Stimulated activated CD8-positive, alpha-beta memory T cell treated with anti-CD3 and anti-CD28 coated beads, Interleukin-7, amount 100 ng/mL, for 24 hours (primary cell): ENCODE results near the gene CHPF.

Source experiments
- DNase-seq: peaks from one replicate; pipeline ENCODE4 v3.0.0-alpha.2; 2020; ENCODE audit warnings: low read depth

Gene CHPF

GRCh38 chr2:219552382-219553167 is 9.0 kb upstream of the CHPF start:
- DNase-seq = peak; percentile 76

DNA sequence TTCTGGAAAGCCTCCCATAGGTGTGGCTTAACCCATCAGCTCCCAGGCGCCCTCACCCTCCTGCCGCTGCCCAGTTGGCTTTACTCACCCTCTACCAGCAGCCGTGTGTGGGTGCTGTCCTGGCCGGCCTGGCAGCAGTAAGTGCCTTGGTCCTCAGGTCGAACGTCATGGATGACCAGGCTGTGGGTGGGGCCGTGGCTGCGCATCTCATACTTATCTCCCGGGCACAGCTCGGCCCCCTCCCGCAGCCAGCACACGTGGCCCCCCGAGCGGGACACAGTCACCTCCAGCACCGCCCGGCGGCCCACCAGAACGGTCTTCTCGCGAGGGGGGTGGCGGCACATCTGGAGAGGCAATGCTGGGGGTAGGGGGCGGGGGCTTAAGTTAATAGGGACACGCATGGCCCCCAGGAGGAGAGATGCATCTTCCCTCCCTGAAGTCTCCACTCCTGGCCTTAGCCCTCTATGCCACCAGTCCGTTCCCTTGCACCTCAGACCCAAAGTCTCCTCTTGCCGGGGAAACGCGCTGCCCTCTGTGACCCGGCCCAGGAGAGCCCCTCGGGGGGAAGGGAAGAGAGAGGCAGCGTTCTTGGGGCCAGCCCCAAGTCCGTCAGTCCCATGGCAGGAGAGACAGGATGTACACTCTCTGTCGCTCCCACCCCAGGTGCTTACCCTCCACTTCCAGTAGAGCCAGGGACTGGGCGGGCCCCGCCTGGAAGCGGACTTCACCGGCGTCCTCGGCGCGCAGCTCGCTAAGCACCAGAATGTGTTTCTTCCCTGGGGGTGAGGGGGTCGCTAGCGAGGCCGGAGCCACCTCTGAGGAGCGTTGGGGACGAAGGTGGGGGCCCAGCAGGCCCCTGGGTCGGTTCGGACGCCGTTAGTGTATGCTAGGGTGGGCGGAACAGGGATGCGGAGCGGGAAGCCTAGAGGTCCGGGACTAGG is 8.1 kb upstream of the CHPF start:
- no peak for DNase-seq

DNA sequence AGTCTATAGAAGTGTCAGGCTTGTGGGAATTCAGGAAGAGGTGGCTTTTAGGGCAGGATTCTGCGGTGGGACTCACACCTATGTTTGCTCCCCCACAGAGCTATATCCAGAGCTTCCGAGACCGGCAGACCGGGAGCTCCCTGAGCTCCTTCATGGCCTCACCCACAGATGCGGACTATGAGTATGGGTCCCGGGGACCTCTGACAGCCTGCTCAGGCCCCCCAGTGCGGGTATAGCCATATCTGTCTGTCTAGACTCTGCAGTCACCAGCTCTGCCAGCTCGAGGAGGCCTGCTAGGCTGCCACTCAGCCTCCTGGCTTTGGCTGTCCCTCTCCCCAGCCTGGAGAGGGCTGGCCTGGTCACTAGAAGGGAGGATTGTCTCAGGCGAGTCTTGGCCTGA is 6.0 kb upstream of the CHPF start:
- DNase-seq = no peak

DNA sequence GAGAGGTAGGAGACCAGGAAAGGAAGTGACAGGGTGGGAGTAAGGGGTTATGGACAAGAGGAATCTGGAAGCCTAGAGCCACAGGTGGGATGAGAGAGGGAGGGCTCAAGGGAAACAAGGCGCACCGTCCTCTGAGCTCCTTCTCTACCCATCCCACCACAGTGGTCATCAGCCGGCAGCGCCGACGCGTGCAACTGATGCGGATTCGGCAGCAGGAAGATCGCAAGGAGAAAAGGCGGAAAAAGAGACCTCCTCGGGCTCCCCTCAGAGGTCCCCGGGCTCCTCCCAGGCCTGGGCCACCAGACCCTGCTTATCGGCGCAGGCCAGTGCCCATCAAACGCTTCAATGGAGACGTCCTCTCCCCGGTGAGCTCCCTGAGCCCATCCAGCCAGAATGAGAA is 5.4 kb upstream of the CHPF start:
- no peak for DNase-seq

DNA sequence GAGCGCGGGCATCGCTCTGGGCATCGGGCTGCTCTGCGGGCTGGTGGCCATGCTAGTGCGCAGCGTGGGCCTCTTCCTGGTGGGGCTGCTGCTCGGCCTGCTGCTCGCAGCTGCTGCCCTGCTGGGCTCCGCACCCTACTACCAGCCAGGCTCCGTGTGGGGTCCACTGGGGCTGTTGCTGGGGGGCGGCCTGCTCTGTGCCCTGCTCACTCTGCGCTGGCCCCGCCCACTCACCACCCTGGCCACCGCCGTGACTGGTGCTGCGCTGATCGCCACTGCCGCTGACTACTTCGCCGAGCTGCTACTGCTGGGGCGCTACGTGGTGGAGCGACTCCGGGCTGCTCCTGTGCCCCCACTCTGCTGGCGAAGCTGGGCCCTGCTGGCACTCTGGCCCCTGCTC is 4.0 kb upstream of the CHPF start:
- DNase-seq = no peak

- DNase-seq = no peak
These were observed 2.3 kb upstream of the CHPF start for GRCh38 chr2:219545943-219546352.

DNA sequence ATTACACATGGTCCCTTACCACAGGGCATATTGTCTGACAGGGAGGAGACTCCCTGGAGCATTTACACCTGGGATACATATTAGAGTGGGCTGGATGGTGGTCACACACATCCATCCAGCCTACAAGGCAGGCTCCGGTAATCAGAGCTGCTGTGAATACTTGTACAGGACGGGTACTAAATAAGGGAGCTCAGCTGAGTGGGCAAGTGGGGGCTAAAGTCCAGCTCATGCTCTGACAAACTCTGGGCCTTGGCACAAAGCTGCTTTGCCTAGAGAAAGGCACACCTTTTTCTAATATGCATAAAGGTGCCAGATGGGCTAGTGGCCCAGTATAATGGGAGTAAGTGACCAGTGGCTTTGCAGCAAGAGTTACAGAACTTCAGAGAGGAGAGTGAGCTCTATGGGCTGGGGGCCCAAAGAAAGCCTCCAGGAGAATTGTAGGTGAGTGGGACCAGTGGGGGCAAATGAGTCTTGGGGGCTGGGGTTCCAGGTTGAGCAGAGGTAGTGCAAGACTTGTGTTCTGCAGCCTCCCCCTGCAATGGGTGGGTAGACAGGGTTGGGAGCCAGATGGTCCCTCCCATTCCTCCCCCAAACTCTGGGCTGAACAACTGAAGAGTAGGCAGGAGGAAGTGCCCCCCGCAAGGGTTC is 1.8 kb upstream of the CHPF start:
- no peak for DNase-seq

DNA sequence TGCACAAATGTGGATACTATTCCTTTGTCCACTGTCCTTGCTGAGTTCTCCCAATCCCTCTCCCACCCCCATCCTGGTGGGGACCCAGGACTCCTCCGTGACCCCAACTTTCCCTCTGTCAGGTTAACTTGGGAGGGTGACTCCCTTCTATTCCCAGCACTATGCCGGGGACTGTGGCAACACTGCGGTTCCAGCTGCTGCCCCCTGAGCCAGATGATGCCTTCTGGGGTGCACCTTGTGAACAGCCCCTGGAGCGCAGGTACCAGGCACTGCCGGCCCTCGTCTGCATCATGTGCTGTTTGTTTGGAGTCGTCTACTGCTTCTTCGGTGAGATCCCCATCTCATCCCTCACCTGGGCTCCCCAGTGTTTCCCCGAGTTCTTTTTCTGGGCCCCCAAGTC is 958 bp upstream of the CHPF start:
- no peak for DNase-seq

DNA sequence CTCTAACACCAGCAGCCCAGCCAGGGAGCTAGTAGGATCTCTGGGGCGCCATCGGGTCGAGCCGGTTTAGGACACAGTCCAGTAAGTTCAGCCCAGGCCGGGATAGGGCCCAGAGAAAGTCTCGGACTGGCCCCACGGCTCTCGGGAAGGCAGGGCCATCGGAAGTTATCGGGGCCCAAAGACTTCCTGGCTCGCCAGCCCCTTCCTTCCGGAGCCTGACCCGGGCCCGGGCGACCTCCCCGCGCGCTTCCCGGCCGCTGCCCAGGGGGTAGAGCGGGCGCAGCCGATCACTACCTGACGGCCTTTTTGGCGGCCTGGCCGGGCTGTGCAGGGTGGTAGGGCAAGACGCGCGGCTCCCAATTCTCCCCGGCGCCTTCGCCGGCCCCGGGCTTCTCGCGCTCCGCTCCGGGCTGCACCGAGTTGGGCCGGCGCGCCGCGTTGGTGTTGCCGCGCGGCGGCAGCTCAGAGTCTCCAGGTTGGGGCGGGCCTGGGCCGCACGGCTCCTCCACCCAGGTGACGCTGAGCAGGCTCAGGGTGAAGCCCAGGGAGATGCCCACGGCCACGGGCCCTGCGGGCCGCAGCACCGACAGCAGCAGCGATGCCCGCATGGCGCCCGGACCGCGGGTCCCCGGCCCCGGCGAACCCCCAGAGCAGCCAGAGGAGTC is 546 bp downstream of the CHPF start:
- DNase-seq = no peak

- DNase-seq = peak; percentile 67
These were observed 1.9 kb downstream of the CHPF start for GRCh38 chr2:219541611-219542180.

GRCh38 chr2:219540784-219541504 is 2.7 kb downstream of the CHPF start:
- no peak for DNase-seq

GRCh38 chr2:219539926-219540678 is 3.5 kb downstream of the CHPF start:
- no peak for DNase-seq

- no peak for DNase-seq
These were observed 4.4 kb downstream of the CHPF start for GRCh38 chr2:219538956-219539788.

DNA sequence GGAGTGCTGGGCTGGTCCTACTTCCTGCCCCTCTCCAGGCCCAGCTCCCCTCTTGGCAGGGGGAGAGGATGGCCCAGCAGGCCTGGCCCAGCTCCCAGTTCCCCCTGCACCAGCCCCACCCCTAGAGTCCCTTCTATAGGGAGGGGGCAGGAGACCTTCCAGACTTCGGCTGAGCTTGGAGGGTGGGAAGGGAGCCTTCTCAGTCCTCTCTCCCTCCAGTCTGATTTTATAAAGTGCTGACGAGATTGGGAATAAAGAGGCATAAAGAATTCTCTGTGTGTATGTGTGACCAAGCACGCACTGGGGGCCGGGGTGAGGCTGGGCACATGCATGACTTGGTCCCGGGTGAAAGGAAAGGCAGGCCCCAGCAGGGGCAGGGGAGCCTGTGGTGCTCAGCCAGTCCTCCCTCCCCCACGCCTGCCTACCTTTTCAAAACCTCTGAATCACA is 5.1 kb downstream of the CHPF start:
- DNase-seq = no peak

DNA sequence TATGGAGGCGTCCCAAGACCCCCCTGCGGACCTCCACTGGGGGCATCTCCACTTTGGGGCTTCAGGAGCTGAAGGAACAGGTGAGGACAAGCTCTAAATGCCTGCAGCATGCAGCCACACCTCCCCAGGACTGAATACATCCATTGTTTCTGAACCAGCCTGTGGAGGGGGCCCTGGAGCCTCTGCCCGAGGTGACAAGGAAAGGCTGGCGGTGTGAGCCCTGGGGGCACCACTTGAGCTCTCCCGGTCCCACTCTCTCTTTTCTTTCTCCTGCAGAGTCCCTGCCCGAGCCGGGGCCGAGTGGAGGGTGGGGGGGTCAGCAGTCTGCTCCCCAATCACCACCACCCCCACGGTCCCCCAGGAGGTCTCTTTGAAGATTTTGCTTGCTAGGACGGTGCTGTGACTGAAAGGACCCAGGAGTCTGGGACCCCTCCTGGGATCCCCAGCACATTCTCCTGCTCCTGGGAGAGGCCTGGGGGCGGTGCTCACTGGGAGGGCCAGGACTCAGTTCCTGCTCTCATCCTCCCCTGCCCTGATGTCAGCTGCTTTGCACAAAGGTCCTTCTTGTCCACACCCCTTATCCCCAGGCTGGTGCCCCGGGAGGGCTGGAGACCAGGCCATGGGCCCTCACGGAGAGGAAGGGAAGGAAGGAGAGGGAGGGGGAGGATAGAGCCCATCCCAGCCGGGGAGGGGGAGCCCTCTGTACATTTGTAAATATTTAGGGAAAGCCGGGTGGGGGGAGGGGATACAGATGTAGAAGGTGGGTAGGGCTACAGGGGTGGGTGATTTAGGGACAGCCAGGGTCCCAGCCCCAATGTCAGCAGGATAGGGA is 5.7 kb downstream of the CHPF start:
- DNase-seq = no peak

DNA sequence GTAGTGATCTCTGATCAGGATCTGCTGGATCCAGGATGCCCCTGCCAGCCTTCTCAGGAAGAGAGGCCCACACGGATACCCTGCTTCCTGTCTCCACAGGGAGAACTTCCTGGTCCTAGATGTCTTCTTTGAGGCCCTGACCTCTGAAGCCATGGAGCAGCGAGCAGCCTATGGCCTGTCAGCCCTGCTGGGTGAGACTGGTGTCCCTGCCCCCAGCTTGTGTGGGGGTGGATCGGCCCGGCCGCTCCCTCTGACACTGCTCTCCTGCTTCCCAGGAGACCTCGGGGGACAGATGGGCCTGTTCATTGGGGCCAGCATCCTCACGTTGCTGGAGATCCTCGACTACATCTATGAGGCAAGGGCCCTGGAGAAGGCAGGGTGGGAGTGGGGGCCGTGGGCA is 6.6 kb downstream of the CHPF start:
- DNase-seq = no peak

DNA sequence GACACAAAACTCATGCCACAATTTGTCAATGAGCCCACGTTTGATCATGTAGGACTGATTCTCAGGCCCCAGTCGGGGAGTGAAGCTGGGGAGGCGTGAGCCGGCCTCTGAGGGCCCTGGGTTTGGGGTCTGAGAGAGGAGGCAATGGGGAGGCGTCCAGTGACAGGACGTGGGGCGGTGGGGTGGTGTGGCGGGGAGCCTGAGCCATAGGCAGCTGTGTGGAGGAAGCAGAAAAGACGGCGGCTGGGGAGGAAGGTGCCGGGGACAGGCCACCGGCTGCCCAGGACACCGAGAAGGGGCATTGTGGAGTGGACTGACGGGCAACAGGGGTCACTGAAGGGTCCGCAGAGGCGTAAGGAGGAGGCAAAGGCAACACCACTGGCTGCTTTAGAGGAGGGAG is 7.2 kb downstream of the CHPF start:
- no peak for DNase-seq

DNA sequence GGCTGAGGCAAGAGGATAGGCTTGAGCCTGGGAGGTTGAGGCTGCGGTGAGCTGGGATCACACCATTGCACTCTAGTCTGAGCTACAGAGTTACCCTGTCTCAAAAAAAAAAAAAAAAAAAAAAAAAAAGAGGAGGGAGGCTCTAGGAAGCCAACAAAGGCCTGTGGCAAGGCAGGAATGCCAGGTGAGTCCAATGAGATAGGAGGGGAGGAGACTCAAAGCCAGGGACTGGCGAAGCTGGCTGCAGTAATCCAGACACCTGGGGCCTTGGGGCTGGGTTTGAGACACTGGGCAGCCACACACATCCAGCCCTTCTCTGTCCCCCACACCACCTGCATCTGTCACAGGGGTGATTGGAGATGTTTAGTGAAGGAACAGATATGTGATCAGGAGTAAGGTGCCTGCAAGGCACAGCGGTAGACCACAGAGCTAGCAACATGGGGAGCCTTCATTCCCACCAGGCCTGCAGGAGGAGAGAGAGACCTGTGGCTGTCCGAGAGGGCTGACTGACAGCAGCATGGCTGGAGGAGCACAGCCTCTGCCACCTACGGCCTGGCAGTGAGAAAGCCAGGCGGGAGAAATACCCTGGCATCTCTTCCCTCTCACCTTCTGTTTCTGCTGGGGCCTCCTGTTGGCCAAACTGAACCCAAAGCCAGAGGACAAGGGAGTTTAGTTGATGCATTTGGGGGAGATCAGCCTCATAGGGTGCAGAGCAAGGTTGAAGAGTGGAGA is 9.5 kb downstream of the CHPF start:
- DNase-seq = no peak
